HepG2 (cell line): ENCODE measurements around the gene SMIM13. TPM values are rescaled to one million over a fixed set of nuclear protein-coding genes. Genes with fewer than 3 reads are reported as not detected.

Experiments
- CAMTA2 ChIP-seq: sonication (generic); formaldehyde crosslinking; IDR thresholded peaks from 2 replicates; pipeline ENCODE4 v1.4.0; 2020; ENCODE audit warnings: mild to moderate bottlenecking, missing genetic modification reagents, borderline replicate concordance
- GATA4 ChIP-seq: sonication (generic); IDR thresholded peaks from 2 replicates; pipeline ENCODE4 v1.6.1; 2016; ENCODE audit warnings: antibody characterized with exemption, low read depth, borderline replicate concordance
- KLF13 ChIP-seq: sonication (generic); formaldehyde crosslinking; IDR thresholded peaks from 2 replicates; pipeline ENCODE4 v1.4.0; 2020; ENCODE audit warnings: mild to moderate bottlenecking, missing genetic modification reagents
- PRPF4 ChIP-seq: fragments of 200-400 bp; formaldehyde crosslinking; IDR thresholded peaks from 2 replicates; pipeline ENCODE4 v1.6.1; 2016; ENCODE audit warnings: low read length, low read depth; ENCODE audit not compliant: poor library complexity, severe bottlenecking
- TSC22D2 ChIP-seq: sonication (generic); formaldehyde crosslinking; IDR thresholded peaks from 2 replicates; pipeline ENCODE4 v1.5.1; 2020; ENCODE audit warnings: missing genetic modification reagents, mild to moderate bottlenecking, borderline replicate concordance
- YEATS2 ChIP-seq: sonication (generic); formaldehyde crosslinking; IDR thresholded peaks from 2 replicates; pipeline ENCODE4 v1.4.0; 2020; ENCODE audit warnings: missing genetic modification reagents, borderline replicate concordance
- ZNF564 ChIP-seq: sonication (generic); formaldehyde crosslinking; IDR thresholded peaks from 2 replicates; pipeline ENCODE4 v1.8.1; 2023; ENCODE audit warnings: mild to moderate bottlenecking, missing genetic modification reagents
- ZNF792 ChIP-seq: IDR thresholded peaks from 2 replicates; pipeline ENCODE4 v1.6.1; 2016
- ZSCAN22 ChIP-seq: sonication (generic); formaldehyde crosslinking; IDR thresholded peaks from 2 replicates; pipeline ENCODE4 v1.4.0; 2020; ENCODE audit warnings: mild to moderate bottlenecking, missing genetic modification reagents
- polyA plus RNA-seq, 8 experiments: library from polyadenylated mRNA; depleted of rRNA in 3 of 8; stranded (reverse) in 7 of 8; unstranded in 1 of 8; fragments of >200 nt; fragmentation: Illumina TruSeq in 4 of 8; extraction: Trizol in 4 of 8; gene quantifications; 2 replicates each; pipeline versions ENCODE4 v1.2.1 to v1.2.3, GENCODE V29; 2011 to 2016; ENCODE audit warnings: low read depth in 4 of 8, missing spikeins in 1 of 8, mixed read lengths in 1 of 8; ENCODE audit not compliant: insufficient read depth in 1 of 8
- total RNA-seq, 5 experiments: library from RNA; depleted of rRNA; stranded (reverse); fragments of >200 nt; fragmentation: Illumina TruSeq; extraction: Trizol; gene quantifications; 2 replicates each; pipeline ENCODE4 v1.2.3, GENCODE V29; 2016; ENCODE audit warnings: low read depth in 1 of 5
- TF ChIP-seq, protein P1 (sequence below): sonication (generic); formaldehyde crosslinking; IDR thresholded peaks from 2 replicates; pipeline ENCODE4 v1.4.0; 2020; ENCODE audit warnings: missing genetic modification reagents, borderline replicate concordance
- TF ChIP-seq, protein P2 (sequence below), 2 experiments: sonication (generic) in 1 of 2; formaldehyde crosslinking in 1 of 2; IDR thresholded peaks; 2 replicates each; pipeline versions ENCODE4 v1.6.1 to v1.9.0; 2014 to 2022; ENCODE audit warnings: antibody characterized with exemption in 1 of 2, borderline replicate concordance in 1 of 2, inconsistent platforms in 1 of 2, low read depth in 1 of 2, missing genetic modification reagents in 1 of 2
- TF ChIP-seq, protein P3 (sequence below): sonication (generic); formaldehyde crosslinking; IDR thresholded peaks from 2 replicates; pipeline ENCODE4 v1.5.1; 2020; ENCODE audit warnings: mild to moderate bottlenecking, moderate library complexity, missing genetic modification reagents
- TF ChIP-seq, protein P4 (sequence below): sonication (generic); formaldehyde crosslinking; conservative IDR thresholded peaks from 2 replicates; pipeline ENCODE4 v1.8.0; 2022; ENCODE audit warnings: missing genetic modification reagents

SMIM13 gene
- total and polyA plus RNA-seq, 2 of the 13 experiments (the other 11 are each of a cell fraction or from before 2014, with no cell fraction given): 2.7 to 10.2 TPM

DNA sequence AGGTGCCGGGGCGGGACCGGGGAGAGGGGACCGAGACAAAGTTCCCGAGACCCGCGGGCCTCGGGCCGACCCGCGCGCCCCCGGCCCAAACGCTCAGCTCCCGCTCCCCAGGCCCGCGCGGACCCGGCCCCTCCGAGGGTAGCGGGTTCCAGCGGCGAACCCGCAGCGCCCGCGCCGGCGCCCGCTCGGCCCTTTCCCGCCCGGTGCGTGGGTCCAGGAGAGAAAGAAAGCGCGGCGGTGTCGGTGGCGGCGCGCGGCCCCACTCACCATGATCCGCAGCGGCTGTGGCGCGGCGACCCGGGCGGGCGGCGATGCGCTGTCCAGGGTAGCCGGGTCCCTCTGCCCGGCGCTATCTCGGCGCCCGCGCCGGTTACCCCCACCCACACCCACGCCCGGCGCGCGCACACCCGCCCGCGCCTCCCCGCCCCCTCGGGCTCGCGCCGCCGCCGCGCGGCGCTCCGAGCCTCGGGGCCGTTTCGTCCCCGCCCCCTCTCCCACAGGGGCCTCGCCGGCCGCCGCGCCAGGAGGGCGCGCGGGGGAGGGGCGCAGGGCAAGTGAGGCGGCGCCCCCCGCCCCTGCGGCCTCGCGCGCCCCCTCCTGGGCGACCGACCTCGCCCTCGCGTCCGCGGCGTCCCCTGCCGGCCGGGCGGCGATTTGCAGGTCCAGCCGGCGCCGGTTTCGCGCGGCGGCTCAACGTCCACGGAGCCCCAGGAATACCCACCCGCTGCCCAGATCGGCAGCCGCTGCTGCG lies 49.5 kb upstream of the SMIM13 start, which contains the start of gene ELOVL2 (continued):
- TF ChIP-seq, protein P1, sequence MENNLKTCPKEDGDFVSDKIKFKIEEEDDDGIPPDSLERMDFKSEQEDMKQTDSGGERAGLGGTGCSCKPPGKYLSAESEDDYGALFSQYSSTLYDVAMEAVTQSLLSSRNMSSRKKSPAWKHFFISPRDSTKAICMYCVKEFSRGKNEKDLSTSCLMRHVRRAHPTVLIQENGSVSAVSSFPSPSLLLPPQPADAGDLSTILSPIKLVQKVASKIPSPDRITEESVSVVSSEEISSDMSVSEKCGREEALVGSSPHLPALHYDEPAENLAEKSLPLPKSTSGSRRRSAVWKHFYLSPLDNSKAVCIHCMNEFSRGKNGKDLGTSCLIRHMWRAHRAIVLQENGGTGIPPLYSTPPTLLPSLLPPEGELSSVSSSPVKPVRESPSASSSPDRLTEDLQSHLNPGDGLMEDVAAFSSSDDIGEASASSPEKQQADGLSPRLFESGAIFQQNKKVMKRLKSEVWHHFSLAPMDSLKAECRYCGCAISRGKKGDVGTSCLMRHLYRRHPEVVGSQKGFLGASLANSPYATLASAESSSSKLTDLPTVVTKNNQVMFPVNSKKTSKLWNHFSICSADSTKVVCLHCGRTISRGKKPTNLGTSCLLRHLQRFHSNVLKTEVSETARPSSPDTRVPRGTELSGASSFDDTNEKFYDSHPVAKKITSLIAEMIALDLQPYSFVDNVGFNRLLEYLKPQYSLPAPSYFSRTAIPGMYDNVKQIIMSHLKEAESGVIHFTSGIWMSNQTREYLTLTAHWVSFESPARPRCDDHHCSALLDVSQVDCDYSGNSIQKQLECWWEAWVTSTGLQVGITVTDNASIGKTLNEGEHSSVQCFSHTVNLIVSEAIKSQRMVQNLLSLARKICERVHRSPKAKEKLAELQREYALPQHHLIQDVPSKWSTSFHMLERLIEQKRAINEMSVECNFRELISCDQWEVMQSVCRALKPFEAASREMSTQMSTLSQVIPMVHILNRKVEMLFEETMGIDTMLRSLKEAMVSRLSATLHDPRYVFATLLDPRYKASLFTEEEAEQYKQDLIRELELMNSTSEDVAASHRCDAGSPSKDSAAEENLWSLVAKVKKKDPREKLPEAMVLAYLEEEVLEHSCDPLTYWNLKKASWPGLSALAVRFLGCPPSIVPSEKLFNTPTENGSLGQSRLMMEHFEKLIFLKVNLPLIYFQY (CRISPR knock-in tag): no peak
- peak; percentile 83; the same call in 1 of the 2 replicates for TF ChIP-seq ZNF564 (CRISPR knock-in tag)
- TF ChIP-seq, protein P2, sequence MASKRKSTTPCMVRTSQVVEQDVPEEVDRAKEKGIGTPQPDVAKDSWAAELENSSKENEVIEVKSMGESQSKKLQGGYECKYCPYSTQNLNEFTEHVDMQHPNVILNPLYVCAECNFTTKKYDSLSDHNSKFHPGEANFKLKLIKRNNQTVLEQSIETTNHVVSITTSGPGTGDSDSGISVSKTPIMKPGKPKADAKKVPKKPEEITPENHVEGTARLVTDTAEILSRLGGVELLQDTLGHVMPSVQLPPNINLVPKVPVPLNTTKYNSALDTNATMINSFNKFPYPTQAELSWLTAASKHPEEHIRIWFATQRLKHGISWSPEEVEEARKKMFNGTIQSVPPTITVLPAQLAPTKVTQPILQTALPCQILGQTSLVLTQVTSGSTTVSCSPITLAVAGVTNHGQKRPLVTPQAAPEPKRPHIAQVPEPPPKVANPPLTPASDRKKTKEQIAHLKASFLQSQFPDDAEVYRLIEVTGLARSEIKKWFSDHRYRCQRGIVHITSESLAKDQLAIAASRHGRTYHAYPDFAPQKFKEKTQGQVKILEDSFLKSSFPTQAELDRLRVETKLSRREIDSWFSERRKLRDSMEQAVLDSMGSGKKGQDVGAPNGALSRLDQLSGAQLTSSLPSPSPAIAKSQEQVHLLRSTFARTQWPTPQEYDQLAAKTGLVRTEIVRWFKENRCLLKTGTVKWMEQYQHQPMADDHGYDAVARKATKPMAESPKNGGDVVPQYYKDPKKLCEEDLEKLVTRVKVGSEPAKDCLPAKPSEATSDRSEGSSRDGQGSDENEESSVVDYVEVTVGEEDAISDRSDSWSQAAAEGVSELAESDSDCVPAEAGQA (IDR thresholded peaks at IDR 0.05; ENCODE audit: low read depth): no peak
- TF ChIP-seq, protein P2 (CRISPR knock-in tag; IDR thresholded peaks at IDR 0.05; ENCODE audit: borderline replicate concordance): no peak; the same call in 1 of the 2 replicates
- TF ChIP-seq, protein P3, sequence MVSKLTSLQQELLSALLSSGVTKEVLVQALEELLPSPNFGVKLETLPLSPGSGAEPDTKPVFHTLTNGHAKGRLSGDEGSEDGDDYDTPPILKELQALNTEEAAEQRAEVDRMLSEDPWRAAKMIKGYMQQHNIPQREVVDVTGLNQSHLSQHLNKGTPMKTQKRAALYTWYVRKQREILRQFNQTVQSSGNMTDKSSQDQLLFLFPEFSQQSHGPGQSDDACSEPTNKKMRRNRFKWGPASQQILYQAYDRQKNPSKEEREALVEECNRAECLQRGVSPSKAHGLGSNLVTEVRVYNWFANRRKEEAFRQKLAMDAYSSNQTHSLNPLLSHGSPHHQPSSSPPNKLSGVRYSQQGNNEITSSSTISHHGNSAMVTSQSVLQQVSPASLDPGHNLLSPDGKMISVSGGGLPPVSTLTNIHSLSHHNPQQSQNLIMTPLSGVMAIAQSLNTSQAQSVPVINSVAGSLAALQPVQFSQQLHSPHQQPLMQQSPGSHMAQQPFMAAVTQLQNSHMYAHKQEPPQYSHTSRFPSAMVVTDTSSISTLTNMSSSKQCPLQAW (CRISPR knock-in tag): no peak
- TF ChIP-seq TSC22D2 (CRISPR knock-in tag): no peak
- TF ChIP-seq, protein P4, sequence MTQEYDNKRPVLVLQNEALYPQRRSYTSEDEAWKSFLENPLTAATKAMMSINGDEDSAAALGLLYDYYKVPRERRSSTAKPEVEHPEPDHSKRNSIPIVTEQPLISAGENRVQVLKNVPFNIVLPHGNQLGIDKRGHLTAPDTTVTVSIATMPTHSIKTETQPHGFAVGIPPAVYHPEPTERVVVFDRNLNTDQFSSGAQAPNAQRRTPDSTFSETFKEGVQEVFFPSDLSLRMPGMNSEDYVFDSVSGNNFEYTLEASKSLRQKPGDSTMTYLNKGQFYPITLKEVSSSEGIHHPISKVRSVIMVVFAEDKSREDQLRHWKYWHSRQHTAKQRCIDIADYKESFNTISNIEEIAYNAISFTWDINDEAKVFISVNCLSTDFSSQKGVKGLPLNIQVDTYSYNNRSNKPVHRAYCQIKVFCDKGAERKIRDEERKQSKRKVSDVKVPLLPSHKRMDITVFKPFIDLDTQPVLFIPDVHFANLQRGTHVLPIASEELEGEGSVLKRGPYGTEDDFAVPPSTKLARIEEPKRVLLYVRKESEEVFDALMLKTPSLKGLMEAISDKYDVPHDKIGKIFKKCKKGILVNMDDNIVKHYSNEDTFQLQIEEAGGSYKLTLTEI (CRISPR knock-in tag): no peak
- no peak for TF ChIP-seq ZSCAN22 (CRISPR knock-in tag)
- no peak for TF ChIP-seq GATA4
- TF ChIP-seq KLF13 (CRISPR knock-in tag): no peak
- TF ChIP-seq YEATS2 (CRISPR knock-in tag): no peak
- no peak for TF ChIP-seq PRPF4
- TF ChIP-seq ZNF792: no peak
- no peak for TF ChIP-seq CAMTA2 (CRISPR knock-in tag)
